GM12874 (cell line): Measurements from ENCODE around the gene NEK10.
A peak's percentile ranks its signal among the peaks of the same experiment; 100 is the strongest.

Experiments used
- TF ChIP-seq, protein P1 (sequence below): IDR thresholded peaks from 2 replicates; pipeline ENCODE4 v1.5.1; 2011; ENCODE audit warnings: low read depth, mild to moderate bottlenecking, control low read depth, low read length, moderate library complexity; ENCODE audit not compliant: insufficient read depth

Gene NEK10

DNA sequence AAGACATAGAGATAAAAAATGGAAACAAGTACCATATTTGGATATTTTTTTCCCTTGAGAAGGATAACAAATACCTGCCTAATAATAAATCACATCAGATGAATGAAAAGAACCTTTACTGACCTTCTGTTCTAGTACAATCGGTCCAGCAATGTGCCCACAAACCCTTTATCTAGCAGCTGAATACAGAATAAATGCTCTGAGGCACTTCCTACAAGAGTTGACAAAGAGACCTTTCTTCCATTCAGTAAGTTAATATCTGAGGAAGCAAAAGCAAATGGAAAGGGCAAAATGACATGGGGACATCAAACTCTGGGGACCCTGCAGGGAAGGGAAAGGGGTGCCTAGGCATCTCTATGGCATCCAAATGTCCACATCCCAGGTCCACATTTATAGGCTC lies 115.8 kb downstream of the NEK10 start:
- TF ChIP-seq, protein P1, sequence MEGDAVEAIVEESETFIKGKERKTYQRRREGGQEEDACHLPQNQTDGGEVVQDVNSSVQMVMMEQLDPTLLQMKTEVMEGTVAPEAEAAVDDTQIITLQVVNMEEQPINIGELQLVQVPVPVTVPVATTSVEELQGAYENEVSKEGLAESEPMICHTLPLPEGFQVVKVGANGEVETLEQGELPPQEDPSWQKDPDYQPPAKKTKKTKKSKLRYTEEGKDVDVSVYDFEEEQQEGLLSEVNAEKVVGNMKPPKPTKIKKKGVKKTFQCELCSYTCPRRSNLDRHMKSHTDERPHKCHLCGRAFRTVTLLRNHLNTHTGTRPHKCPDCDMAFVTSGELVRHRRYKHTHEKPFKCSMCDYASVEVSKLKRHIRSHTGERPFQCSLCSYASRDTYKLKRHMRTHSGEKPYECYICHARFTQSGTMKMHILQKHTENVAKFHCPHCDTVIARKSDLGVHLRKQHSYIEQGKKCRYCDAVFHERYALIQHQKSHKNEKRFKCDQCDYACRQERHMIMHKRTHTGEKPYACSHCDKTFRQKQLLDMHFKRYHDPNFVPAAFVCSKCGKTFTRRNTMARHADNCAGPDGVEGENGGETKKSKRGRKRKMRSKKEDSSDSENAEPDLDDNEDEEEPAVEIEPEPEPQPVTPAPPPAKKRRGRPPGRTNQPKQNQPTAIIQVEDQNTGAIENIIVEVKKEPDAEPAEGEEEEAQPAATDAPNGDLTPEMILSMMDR = no peak

DNA sequence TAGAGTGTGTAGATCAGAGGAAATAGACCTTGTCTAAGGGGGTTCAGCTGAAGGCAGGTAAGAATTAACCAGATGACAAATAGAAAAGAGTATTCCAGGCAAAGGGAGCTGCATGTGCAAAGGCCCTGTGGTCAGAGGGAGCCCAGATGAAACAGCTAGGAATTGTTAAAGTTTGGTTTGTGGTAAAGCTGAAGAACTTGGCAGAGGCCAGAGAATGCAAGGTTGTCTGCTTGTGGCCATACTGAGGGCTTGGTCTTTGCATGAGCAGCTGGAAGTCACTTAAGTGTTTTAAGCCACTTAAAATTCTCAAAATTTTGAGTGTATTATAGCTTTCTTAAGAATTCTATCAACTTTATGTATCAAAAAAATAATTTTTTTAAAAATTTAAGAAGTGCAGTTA lies 116.5 kb downstream of the NEK10 start:
- TF ChIP-seq, protein P1 = no peak

DNA sequence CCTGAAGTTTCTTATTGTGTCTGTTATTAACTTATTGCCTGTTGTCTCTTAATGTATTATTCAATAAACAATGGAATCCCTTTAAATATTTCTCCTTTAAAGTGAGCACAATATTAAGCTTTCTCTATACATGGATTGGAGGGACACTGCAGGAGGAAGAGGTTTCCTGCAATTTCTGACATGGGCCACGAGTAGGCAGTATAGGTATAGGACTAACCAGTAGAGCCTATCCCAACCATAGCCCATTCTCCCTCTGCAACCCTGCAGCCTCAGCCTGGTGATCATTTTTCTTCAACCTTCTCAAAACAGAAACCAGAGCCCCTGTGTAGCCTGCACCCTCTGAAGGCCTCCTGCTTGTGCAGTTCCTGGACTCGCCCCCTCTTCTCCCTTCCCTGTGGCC lies 124.8 kb downstream of the NEK10 start:
- TF ChIP-seq, protein P1 = peak; percentile 27; the same call in 1 of the 2 replicates

DNA sequence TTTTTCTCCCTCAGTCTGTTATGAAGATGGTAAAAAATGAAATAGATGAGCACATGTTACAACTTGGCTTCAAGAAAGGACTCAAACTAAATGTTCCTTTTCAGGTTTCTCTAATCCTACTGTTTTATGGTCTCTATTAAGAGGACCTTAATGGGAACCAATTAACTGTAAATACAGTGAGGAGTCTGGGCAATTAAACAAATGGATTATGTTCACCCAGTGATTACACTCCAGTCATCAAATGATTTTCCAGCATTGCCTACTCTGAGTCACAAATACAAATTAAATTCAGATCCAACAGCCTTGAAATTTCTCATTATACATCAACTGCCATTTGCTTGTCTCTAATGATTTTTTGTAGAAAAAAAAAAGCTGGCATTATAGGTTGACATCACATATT lies 129.2 kb downstream of the NEK10 start:
- TF ChIP-seq, protein P1 = no peak

DNA sequence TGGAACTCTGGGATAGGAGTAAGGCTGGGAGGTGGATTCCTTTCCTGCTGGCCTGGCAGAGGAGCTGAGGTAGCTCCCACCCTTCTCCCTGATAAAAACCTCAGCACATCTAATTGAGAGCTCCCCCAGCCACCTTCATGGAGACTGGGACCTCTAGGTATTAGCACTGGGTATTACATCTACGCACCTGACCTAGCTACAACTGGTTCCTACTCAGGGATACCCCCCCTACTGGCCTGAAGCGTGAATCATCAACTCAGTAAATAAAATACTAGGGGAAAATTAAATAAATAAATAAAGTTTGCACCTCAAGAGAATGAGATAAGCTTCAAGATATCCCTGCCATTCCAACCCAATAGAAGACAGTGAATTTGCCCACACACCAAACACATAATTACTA lies 140.4 kb downstream of the NEK10 start:
- TF ChIP-seq, protein P1 = no peak; the same call in 1 of the 2 replicates

DNA sequence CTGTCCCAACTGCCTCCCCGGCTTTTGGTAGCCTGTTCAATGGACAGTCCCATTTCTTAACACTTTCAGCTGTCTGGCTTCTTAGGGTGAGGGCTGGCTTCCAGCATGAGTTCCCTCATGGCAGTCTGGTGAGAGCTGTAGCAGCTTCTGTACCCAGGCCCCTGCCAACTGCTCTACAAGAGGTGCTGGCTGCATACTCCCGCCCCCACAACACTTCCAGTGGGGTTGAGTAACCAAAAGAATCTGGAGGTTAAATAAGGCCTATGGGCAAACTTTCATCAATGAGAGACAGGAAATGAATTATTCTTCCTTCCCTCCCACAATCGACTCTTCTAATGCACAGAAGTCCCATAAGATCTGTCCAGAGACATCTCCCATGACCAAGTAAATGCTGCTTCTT lies 145.0 kb downstream of the NEK10 start:
- TF ChIP-seq, protein P1 = no peak

DNA sequence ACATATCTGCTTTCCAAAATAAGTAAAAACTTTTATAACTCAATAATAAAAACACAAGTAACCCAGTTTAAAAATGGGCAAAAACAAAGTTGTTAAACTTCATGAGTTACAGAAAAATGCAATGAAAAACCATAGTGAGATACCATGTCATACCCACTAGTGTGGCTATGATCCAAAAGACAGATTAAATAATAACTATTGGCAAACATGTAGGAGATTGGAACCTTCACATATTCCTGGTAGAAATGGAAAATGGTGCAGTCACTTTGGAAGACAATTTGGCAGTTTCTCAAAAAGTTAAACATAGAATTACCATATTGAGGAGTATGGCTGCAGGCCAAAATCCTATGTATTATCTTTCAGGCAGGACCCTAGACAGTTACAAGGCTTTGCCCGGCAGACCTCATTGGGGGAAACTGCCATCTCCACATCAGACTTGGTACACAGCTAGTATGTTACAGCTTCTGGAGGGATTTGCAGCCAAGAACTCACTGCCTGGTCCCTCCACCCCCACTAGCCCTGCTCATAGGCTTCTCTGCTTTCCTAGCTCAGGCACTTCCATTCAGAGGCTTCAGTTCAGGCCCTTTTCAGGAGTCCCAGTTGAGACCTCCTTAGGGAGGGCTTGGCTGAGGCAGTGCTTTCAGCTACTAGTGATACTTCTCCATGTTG lies 147.8 kb downstream of the NEK10 start:
- TF ChIP-seq, protein P1 = no peak

DNA sequence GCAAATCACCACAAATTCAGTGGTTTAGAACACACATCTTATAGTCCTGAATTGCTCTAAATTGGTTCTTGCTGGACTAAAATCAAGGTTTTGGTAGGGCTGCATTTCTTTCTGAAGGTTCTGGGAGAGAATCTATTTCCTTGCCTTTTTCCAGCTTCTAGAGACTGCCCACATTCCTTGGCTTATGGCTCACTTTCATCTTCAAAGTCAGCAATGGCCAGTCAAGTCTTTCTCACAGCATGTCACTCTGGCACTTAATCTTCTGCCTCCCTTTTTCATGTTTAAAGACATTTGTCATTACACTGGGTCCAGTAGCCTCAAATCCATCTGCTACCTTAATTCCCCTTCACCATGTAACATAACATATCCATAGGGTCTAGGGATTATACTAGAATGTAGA lies 149.0 kb downstream of the NEK10 start:
- TF ChIP-seq, protein P1 = no peak
